K562 (cell line): ENCODE measurements around the gene RAB3GAP2. TPM values are rescaled to one million over a fixed set of nuclear protein-coding genes. Genes with fewer than 3 reads are reported as not detected.

Source experiments
- ATAC-seq: fragments of 200-7000 bp; cut with Tn5 transposase; 3 replicates; pipeline ENCODE4 v1.9.1; 2020; ENCODE audit warnings: moderate library complexity
- BruUV-seq: library from RNA; stranded (reverse); fragments of 400-500 nt; replicated peaks from 2 replicates; lab custom pipeline; 2021; lab: Mats Ljungman, UMichigan
- CTCF ChIA-PET: fragments of 300-600 bp; formaldehyde crosslinking; extraction: SDS; loops from one replicate; lab custom pipeline; 2021; ENCODE audit warnings: low intra/inter-chr PET ratio; lab: Yijun Ruan, JAX
- POLR2A ChIA-PET: fragments of 300-600, 350-650 bp; sonication (Branson Sonifier 250); formaldehyde crosslinking; extraction: SDS; loops from one replicate; lab custom pipeline; 2021; ENCODE audit warnings: antibody characterized with exemption, inconsistent platforms; lab: Yijun Ruan, JAX
- DNase-seq, 4 experiments: peaks; one replicate each; pipeline versions ENCODE4 v3.0.0 to v3.0.0-alpha.2; 2011 to 2018; ENCODE audit warnings: low spot score in 3 of 4, mixed read lengths in 3 of 4; ENCODE audit errors: extremely low read depth in 1 of 4
- FAIRE-seq: peaks from 2 replicates; lab custom pipeline; 2011; peaks lifted over from hg19 to GRCh38; lab: Jason Lieb, UNC
- H2AFZ ChIP-seq: 2 replicates; pipeline ENCODE4 v1.6.0; 2011; ENCODE audit warnings: low read depth, low read length, control low read depth, inconsistent platforms
- H3K27ac ChIP-seq: fragments of 200-600 bp; 3 replicates; pipeline ENCODE4 v1.8.0; 2011; ENCODE audit warnings: low read depth, mild to moderate bottlenecking, control low read depth, inconsistent platforms, low read length, moderate library complexity, mixed read lengths; ENCODE audit errors: extremely low read depth
- H3K27me3 ChIP-seq, 2 experiments: fragments of 300-600 bp in 1 of 2; 2 replicates in 1 of 2; 3 replicates in 1 of 2; pipeline versions ENCODE4 v1.6.0 to v1.8.0; 2011; ENCODE audit warnings: inconsistent platforms in 2 of 2, low read length in 2 of 2, mild to moderate bottlenecking in 1 of 2, mixed read lengths in 1 of 2, moderate library complexity in 1 of 2; ENCODE audit not compliant: control insufficient read depth in 2 of 2, insufficient read depth in 2 of 2
- H3K36me3 ChIP-seq: fragments of 300-600 bp; 3 replicates; pipeline ENCODE4 v1.8.0; 2011; ENCODE audit warnings: mild to moderate bottlenecking, low read length, inconsistent platforms; ENCODE audit not compliant: control insufficient read depth, insufficient read depth
- H3K4me1 ChIP-seq, 2 experiments: fragments of 200-600 bp in 1 of 2; replicated peaks in 1 of 2; 2 replicates in 1 of 2; 3 replicates in 1 of 2; pipeline versions ENCODE4 v1.5.1 to v1.8.0; 2011; ENCODE audit warnings: inconsistent platforms in 2 of 2, low read length in 2 of 2, mild to moderate bottlenecking in 1 of 2, mixed read lengths in 1 of 2, moderate library complexity in 1 of 2; ENCODE audit not compliant: control insufficient read depth in 2 of 2, insufficient read depth in 2 of 2
- H3K4me2 ChIP-seq: 2 replicates; pipeline ENCODE4 v1.6.1; 2011; ENCODE audit warnings: low read length, control low read depth, inconsistent platforms, mixed read lengths; ENCODE audit not compliant: insufficient read depth
- H3K4me3 ChIP-seq: fragments of 200-600 bp; sonication (generic), shearing (Covaris generic); 2 replicates; pipeline ENCODE4 v1.5.1; 2016; ENCODE audit warnings: control low read depth, inconsistent platforms
- H3K79me2 ChIP-seq: fragments of 200-600 bp; 3 replicates; pipeline ENCODE4 v1.8.0; 2011; ENCODE audit warnings: low read length, inconsistent platforms; ENCODE audit not compliant: control insufficient read depth, insufficient read depth
- H3K9ac ChIP-seq, 2 experiments: 2 replicates each; pipeline versions ENCODE4 v1.6.0 to v1.6.1; 2011; ENCODE audit warnings: low read depth in 2 of 2, low read length in 2 of 2, control low read depth in 1 of 2, inconsistent platforms in 1 of 2, mild to moderate bottlenecking in 1 of 2, mixed read lengths in 1 of 2; ENCODE audit not compliant: insufficient read depth in 1 of 2
- H3K9me1 ChIP-seq: one replicate; pipeline ENCODE4 v1.6.0; 2011; ENCODE audit warnings: inconsistent platforms, mild to moderate bottlenecking, low read length, moderate library complexity; ENCODE audit not compliant: control insufficient read depth, insufficient read depth
- H3K9me3 ChIP-seq: replicated peaks from 2 replicates; pipeline ENCODE4 v1.5.1; 2011; ENCODE audit warnings: low read depth, low read length, inconsistent platforms; ENCODE audit not compliant: control insufficient read depth, insufficient read depth
- H4K20me1 ChIP-seq: replicated peaks from 2 replicates; pipeline ENCODE4 v1.6.1; 2011; ENCODE audit warnings: low read length, inconsistent platforms, mixed read lengths; ENCODE audit not compliant: control insufficient read depth, insufficient read depth
- FOXJ2 ChIP-seq: fragments of 200-800 bp; sonication (Bioruptor generic); IDR thresholded peaks from 2 replicates; pipeline ENCODE4 v1.6.1; 2016; ENCODE audit warnings: missing genetic modification characterization, missing compliant biosample characterization
- HDAC1 ChIP-seq, 2 experiments: fragments of 450-650 bp; IDR thresholded peaks; 2 replicates each; pipeline ENCODE4 v1.6.1; 2016 to 2017; ENCODE audit warnings: inconsistent platforms in 1 of 2, mild to moderate bottlenecking in 1 of 2, moderate library complexity in 1 of 2
- ZNF232 ChIP-seq: sonication (generic); formaldehyde crosslinking; IDR thresholded peaks from 2 replicates; pipeline ENCODE4 v1.8.0; 2022; ENCODE audit warnings: mild to moderate bottlenecking, missing genetic modification reagents
- ZNF354B ChIP-seq: fragments of 250-450 bp; sonication (Bioruptor Pico); IDR thresholded peaks from 2 replicates; pipeline ENCODE4 v1.4.0; 2020
- WGBS: fragments of 100-300 bp; shearing (Covaris generic); methylation state at CpG from one replicate; pipeline ENCODE4 v1.1.6; 2016; ENCODE audit warnings: low coverage, mixed read lengths; ENCODE audit not compliant: insufficient coverage; ENCODE audit errors: missing lambda C conversion rate; 5-methylcytosine and 5-hydroxymethylcytosine counted together
- in situ Hi-C: fragments of 300-500 bp; cut with MboI; formaldehyde crosslinking; loops from 4 replicates; pipeline ENCODE4 v1.15.0; 2018; ENCODE audit warnings: inconsistent platforms, mixed read lengths
- intact Hi-C: fragments of 100-400 bp; cut with micrococcal nuclease; formaldehyde crosslinking; loops from 2 replicates; pipeline ENCODE4 v1.14.2; 2022
- polyA plus RNA-seq, 8 experiments: library from polyadenylated mRNA; depleted of rRNA in 4 of 8; stranded (reverse) in 5 of 8; unstranded in 3 of 8; fragments of >200 nt; fragmentation: Nextera tagmentation in 2 of 8; fragmentation: Illumina TruSeq in 1 of 8; extraction: Ambion mirVana in 2 of 8; extraction: Trizol in 1 of 8; gene quantifications; 2 replicates each; pipeline versions ENCODE4 v1.2.1 to v1.2.3, GENCODE V29; 2011 to 2014; ENCODE audit warnings: inconsistent platforms in 1 of 8, missing spikeins in 1 of 8
- total RNA-seq, 7 experiments: library from RNA; depleted of rRNA in 6 of 7; stranded (reverse); fragments of >200 nt in 6 of 7; fragmentation: Illumina TruSeq in 2 of 7; extraction: Trizol in 2 of 7; gene quantifications; 2 replicates each; pipeline versions ENCODE4 v1.2.1 to v1.2.3, GENCODE V29; 2011 to 2021; ENCODE audit warnings: low replicate concordance in 1 of 7
- TF ChIP-seq, protein P1 (sequence below): fragments of 450-650 bp; IDR thresholded peaks from 2 replicates; pipeline ENCODE4 v1.6.1; 2017; ENCODE audit warnings: antibody characterized with exemption, mild to moderate bottlenecking
- TF ChIP-seq, protein P2 (sequence below): sonication (generic); formaldehyde crosslinking; IDR thresholded peaks from 2 replicates; pipeline ENCODE4 v1.8.1; 2022; ENCODE audit warnings: missing genetic modification reagents
- TF ChIP-seq, protein P3 (sequence below): fragments of 250-450 bp; sonication (Bioruptor Pico); IDR thresholded peaks from 2 replicates; pipeline ENCODE4 v1.5.0; 2020; ENCODE audit warnings: mild to moderate bottlenecking, borderline replicate concordance

The RAB3GAP2 gene
- total and polyA plus RNA-seq, 9 of the 15 experiments (the other 6 are each of a cell fraction or from before 2014, with no cell fraction given) = 14.1 to 69.1 (median 32.2) TPM

DNA sequence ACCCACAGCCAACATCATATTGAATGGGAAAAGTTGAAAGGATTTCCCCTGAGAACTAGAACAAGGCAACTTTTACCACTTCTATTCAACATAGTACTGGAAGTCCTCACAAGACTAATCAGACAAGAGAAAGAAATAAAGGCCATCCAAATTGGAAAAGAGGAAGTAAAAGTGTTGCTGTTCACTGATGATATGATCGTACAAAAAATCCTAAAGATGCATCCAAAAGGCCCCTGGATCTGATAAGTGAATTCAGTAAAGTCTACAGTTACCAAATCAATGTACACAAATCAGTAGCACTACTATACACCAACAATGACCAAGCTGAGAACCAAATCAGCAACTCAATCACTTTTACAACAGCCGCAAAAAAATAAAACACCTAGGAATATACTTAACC is 28.3 kb downstream of the RAB3GAP2 start:
- intact Hi-C loops (no loop called here), in situ Hi-C loops (no loop called here)
- Histone ChIP-seq H3K4me2 (no peak overlapping the region), H3K9me1 (no peaks in the 10 kb centered on the region), H3K36me3 (peaks cover 8% of the 10 kb centered on the region; the same call in 2 of the 3 replicates), H2AFZ (no peak overlapping the region), H3K9me3 (peaks cover 10% of the 10 kb centered on the region), H3K79me2 (peaks cover 45% of the 10 kb centered on the region), H3K4me3 (no peak overlapping the region), H3K27ac (no peak overlapping the region), H3K9ac (no peak overlapping the region), H3K27me3 (no peaks in the 10 kb centered on the region), H3K4me1 (peaks cover 0 to 7% of the 10 kb centered on the region in 2 experiments; a peak in 1 of 5 replicates), H4K20me1 (no peaks in the 10 kb centered on the region)
- ATAC-seq (peak; percentile 38; the same call in 2 of the 3 replicates), FAIRE-seq (no peak), DNase-seq (no peak)
- POLR2A ChIA-PET = no interaction called here
- no TSS peak for BruUV-seq
- WGBS = 23% methylated on average over 2 of the region's 2 CpGs
- CTCF ChIA-PET = no interaction called here
- TF ChIP-seq, protein P1, sequence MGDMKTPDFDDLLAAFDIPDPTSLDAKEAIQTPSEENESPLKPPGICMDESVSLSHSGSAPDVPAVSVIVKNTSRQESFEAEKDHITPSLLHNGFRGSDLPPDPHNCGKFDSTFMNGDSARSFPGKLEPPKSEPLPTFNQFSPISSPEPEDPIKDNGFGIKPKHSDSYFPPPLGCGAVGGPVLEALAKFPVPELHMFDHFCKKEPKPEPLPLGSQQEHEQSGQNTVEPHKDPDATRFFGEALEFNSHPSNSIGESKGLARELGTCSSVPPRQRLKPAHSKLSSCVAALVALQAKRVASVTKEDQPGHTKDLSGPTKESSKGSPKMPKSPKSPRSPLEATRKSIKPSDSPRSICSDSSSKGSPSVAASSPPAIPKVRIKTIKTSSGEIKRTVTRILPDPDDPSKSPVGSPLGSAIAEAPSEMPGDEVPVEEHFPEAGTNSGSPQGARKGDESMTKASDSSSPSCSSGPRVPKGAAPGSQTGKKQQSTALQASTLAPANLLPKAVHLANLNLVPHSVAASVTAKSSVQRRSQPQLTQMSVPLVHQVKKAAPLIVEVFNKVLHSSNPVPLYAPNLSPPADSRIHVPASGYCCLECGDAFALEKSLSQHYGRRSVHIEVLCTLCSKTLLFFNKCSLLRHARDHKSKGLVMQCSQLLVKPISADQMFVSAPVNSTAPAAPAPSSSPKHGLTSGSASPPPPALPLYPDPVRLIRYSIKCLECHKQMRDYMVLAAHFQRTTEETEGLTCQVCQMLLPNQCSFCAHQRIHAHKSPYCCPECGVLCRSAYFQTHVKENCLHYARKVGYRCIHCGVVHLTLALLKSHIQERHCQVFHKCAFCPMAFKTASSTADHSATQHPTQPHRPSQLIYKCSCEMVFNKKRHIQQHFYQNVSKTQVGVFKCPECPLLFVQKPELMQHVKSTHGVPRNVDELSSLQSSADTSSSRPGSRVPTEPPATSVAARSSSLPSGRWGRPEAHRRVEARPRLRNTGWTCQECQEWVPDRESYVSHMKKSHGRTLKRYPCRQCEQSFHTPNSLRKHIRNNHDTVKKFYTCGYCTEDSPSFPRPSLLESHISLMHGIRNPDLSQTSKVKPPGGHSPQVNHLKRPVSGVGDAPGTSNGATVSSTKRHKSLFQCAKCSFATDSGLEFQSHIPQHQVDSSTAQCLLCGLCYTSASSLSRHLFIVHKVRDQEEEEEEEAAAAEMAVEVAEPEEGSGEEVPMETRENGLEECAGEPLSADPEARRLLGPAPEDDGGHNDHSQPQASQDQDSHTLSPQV = no peak
- TF ChIP-seq HDAC1 (IDR thresholded peaks at IDR 0.05) (peak in 1 of 2 experiments; percentile 79; a peak in 2 of 4 replicates), ZNF354B (CRISPR knock-in tag) (no peak), ZNF232 (no peak), FOXJ2 (tag) (peak; percentile 53; the same call in 1 of the 2 replicates)
- TF ChIP-seq, protein P2, sequence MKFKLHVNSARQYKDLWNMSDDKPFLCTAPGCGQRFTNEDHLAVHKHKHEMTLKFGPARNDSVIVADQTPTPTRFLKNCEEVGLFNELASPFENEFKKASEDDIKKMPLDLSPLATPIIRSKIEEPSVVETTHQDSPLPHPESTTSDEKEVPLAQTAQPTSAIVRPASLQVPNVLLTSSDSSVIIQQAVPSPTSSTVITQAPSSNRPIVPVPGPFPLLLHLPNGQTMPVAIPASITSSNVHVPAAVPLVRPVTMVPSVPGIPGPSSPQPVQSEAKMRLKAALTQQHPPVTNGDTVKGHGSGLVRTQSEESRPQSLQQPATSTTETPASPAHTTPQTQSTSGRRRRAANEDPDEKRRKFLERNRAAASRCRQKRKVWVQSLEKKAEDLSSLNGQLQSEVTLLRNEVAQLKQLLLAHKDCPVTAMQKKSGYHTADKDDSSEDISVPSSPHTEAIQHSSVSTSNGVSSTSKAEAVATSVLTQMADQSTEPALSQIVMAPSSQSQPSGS = no peak
- TF ChIP-seq, protein P3, sequence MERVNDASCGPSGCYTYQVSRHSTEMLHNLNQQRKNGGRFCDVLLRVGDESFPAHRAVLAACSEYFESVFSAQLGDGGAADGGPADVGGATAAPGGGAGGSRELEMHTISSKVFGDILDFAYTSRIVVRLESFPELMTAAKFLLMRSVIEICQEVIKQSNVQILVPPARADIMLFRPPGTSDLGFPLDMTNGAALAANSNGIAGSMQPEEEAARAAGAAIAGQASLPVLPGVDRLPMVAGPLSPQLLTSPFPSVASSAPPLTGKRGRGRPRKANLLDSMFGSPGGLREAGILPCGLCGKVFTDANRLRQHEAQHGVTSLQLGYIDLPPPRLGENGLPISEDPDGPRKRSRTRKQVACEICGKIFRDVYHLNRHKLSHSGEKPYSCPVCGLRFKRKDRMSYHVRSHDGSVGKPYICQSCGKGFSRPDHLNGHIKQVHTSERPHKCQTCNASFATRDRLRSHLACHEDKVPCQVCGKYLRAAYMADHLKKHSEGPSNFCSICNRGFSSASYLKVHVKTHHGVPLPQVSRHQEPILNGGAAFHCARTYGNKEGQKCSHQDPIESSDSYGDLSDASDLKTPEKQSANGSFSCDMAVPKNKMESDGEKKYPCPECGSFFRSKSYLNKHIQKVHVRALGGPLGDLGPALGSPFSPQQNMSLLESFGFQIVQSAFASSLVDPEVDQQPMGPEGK = no peak
